RPMI7951 (cell line): ENCODE results near the gene PTPRN2. TPM values are rescaled to one million over a fixed set of nuclear protein-coding genes. Genes with fewer than 3 reads are reported as not detected.
"Not testable (repeated sequence)": the region's sequence is repeated elsewhere in the genome, so short reads cannot be mapped to it uniquely, and the experiment has no call there.

Experiments
- DNase-seq: peaks from one replicate; pipeline ENCODE4 v3.0.0-alpha.2; 2012; ENCODE audit warnings: low read depth
- total RNA-seq: library from RNA; depleted of rRNA; stranded (reverse); fragments of >200 nt; shearing (Covaris generic); gene quantifications from 2 replicates; pipeline ENCODE4 v1.2.3, GENCODE V29; 2014

Gene PTPRN2
- total RNA-seq, 1 experiment from 2014 or later, result 9.0 TPM

DNA sequence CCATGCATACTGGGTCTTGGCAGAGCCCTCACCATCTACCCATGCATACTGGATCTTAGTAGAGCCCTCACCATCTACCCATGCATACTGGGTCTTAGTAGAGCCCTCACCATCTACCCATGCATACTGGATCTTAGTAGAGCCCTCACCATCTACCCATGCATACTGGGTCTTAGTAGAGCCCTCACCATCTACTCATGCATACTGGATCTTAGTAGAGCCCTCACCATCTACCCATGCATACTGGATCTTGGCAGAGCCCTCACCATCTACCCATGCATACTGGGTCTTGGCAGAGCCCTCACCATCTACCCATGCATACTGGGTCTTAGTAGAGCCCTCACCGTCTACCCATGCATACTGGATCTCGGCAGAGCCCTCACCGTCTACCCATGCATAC is 890.3 kb downstream of the PTPRN2 start:
- DNase-seq, result not testable (repeated sequence)

DNA sequence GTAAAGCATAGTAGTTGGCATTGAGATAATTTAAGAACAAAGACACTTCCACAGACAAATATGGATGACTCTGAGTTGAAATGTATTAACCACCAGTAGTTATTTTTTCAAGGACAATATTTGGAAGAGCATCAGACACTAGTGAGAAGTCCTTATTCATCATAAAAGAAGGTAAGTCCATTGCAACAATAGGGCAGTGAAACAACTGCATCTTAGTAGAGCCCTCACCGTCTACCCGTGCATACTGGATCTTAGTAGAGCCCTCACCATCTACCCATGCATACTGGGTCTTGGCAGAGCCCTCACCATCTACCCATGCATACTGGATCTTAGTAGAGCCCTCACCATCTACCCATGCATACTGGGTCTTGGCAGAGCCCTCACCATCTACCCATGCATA is 892.0 kb downstream of the PTPRN2 start:
- DNase-seq, result not testable (repeated sequence)

DNA sequence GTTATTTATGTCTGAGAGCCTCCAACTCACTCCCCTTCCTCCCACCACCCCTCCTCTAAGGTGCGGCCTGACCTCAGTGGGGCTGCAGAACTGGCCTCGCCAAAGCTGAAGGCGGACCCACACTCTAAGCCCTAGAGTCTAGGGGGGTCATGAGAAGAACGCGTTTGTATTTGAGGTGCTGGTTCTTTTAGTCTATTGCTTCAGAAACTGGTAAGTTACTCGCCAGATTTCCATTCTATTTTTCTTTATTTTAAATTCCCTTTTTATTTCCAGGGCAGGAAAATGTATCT is 893.3 kb downstream of the PTPRN2 start:
- no peak for DNase-seq

DNA sequence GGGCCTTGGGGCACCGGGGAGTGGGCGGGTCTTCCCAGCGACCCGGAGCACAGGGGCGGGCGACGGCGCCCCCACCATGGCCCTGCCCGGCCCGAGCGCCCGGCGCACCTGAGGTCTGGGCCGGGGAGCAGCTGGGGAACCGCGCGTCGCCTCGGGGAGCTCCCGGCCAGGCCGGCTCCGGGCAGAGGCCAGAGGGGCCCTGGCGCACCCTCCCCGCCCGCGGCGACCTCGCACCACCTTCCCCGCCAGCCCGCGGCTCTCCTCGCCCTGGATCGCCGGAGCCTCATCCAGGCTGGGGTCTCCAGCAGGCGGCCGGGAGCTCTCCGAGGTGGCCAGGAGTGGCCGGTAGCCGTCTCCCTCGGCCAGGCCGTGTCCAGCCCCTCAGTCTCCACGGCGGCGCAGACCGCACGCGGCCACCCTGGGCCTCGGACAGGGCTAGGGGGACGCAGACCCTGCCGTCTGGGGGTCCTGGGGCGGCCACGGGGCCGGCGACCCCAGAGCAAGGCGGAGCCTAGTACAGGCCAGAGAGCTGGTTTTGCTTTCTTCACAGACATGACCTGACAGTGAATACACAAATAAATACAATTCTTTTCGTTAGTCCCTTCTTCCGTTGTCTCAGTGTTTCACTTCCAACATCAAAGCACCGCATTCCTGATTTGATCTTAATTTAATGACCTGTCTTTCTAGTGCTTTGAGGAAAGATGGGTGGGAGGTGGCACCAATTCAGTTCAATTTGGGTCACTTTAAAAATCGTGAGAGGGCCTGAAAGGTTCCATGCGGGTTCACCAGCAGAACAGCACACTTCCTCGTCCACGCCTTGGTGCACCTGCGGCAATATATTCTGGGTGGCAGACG is 893.9 kb downstream of the PTPRN2 start:
- DNase-seq, result no peak

DNA sequence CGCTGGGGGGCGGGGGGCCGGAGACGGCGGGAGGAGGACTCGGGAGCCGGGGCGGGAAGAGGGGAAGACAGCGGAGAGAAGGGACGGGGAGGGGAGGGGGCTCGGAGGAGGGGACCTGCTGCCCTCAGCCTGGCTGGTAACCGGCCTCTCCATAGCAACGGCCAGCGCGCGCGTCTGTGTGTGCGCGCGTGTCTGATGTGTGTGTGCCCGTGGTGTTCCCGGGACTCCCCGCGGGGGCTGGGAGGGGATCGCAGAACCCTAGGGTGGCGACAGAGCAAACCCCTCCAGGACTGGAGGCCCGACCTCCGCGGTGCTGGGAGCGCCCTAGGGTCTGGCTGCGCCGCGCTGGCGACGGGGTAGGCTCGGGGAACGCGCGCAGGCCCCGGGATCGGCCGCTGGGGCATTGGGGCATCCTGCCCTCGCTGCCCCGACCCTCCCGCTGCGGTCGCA is 894.5 kb downstream of the PTPRN2 start:
- DNase-seq, result no peak

DNA sequence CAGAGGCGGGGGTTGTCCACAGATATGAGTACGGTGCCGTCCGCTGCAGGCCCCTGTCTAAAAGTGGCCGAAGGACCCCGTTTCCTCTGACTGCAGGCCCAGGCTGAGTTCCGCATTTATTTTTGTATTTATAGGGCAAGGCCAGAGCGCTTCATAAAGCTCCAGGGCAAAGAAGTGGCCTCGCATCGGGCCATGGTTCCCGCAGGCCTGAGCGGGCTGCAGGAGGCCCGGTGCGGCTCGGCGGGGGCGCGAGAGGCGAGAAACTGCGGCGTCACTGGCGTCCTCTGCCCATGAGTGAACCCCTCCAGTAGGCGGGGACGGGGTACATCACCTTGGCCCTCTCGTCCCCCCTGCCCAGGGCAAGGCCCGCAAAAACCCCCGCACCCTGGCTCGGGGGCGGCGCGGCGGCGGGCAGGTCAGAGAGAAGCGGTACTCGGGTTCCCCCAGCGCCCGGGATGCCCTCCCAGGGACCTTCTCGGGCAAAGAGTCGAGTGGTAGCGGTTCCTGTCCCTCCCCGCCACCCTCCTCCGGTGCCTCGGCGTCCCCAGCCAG is 895.1 kb downstream of the PTPRN2 start:
- DNase-seq, result no peak

DNA sequence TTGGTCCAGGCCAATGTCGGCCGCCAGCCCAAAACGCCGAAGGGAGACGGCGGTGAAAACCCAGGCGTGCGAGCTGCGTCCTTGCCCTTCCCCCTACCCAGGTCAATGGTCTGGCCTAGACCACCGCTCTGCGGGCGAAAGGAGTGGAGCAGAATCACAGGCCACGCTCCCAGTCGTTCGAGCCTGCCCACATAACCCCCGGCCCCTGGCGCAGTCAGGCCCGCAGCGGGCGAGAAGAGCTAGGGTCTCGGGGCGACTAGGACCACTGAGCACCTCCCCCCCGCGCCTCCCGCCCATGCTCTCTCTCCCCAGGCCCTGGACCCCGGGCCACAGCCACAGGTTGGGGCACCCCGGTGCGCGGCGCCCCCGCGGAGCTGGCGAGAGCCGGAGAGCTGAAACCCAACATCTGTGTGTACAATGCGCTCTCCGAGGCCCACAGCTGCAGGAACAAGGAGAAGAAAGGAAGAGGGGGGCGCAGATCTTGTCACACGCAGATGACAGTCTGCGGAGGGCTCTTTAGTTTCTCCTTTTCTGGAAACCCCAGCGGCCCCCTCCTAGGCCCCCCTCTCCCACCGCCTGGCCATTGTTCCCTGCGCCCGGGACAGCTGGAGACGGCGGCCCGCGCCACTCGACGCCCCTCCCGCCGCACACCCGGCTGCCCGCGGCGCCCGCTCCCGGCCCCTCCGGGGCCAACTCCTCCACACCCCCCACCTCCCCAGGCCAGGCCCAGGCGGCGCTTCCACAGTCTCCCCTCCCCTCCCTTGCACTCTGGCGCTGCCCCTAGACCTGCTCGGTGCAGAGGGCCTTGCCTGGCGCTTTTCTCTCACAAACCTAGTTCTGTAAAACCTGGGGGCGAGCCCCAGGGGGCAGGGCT is 895.8 kb downstream of the PTPRN2 start:
- no peak for DNase-seq

DNA sequence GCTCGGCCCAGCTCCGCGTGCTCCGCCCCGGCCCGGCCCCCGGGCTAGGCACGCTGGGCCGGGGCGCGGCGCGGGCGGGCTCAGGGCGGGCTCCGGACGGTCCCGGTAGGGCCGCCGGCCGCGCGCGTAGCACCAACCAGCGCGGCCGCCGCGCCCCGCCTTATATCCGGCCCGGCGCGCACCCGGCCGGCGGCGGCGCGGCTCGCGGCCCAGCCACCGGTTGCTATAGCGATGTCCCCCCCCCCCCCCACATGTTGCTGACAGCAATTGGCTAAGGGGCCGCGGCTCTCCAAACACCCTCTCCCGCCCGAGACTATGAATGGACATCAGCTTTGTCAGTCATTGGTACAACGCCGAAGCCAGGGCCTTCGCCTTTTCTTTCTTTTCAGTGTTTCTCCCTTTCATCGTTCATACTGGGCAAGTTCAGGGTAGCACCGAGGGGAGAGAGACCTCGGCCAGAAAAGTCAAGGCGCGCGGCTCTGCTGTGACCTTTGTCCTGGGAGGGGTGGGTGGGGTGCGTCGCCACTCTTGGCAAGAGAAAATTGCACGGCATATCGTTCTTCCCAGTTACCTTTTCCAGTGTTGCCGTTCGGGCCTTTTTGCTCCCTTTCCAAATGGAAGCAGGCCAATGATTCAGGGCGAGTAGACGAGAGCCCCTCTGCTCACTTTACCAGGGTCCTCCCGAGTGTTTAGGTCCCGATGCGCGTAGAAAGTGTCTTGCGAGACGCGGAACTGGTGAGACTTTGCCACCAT is 896.6 kb downstream of the PTPRN2 start:
- DNase-seq, result peak; percentile 50

DNA sequence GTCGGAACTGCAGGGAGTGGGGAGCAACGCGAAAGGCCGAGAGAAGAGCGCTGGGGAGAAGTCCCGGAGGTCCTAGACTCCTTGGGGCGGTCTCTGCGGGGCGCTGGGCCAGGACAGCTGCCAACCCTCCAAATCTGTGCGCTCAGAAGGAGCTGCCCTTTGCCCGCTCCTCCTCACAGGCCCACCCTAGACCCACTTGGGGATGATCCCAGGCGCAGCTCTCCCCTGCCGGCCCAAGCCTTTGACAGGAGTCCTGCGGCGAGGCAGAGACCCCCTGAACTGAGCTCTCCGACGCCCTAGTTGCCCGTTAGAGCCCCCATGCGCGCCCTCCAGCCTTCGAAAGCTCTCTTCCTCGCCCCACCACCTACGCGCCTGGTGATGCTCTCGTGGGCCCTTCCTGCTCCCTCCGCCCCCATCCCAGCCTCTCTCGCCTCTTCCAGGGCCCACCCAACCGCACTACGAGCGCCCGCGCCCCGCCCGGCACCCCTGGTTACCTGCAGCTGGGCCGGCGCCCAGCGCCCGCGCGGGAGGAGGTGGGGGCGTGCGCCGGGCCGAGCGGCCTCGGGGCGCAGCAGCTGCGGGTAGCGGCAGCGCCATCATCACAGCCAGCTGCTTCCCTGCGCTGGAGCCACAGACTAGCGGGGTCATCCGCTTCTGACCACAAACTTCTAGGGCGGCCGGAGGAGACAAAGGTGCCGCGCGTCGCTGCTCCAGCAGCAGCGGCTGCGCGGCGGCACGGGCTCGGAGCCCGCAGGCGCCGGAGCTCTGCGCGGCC is 897.4 kb downstream of the PTPRN2 start:
- peak; percentile 24 for DNase-seq

DNA sequence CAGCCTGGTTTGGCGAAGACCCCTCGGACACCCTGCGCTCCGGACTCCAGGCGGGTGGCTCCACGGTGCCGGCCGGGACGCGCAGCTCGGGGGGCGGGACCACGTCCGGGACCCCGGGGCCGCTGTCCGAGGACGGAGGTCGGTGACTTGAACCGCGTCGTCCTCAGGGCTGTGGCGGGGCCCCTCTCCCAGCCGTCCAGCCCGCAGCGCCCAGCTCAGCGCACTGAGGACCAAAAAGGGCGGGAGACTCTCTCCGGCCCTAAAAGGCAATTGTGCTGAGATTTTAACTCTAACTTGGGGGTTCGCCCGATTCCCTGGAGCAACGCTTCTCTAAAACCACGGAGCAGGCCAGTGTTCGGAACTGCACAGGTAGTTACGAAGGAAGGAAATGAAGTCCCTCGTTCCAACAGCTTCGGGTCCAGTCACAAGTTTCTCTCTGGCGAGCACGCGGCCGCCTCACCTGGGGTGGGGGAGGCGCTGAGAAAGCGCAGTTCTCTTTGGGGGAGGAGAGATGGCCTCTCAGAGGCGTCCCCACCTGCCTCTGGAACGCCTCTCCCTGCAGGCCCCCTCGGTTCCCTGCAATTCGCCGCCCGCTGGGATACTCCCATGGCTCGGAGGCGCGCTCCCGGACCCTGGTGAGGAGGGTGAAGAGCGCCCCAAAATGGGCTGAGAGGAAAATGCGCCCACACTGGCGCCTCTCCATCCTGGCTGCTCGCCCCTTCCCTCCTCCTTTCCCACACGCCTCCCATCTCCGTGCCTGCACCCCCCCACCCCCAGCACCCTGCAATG is 898.2 kb downstream of the PTPRN2 start:
- DNase-seq, result no peak

DNA sequence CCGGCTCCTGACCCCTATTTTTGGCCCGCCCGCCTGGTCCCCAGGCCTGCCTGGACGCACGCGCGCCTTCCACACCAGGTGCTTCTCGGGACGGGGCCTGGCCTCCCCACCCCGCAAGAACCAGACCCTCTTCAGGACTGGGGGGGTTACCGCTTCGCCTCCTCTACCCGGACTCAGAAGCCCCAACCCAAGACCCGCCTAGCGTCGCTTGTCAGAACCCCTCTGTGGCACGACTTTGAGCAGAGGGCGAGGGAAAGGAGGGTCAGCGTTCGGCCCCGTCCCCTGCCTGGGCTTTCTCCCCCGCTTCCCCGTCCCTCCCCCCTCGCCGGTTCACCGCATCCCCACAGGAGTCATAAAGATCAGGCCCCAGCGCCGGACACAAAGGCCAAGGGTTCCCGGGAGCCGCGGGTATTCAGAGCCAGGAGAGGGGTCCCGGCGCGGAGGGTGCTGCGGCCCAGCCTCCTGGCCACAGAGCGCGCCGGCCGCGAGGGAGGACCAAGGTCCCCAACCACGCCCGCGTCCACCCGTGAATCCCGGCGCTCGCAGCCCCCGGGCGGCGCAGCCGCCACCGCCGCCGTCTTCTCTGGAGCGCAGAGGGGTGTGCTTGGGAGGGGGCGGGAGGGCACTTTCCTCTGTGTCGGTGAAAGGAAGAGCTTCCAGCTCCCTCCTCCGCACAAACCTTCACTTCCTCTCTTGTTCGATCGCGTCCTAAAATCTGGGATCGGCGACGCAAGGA is 898.9 kb downstream of the PTPRN2 start:
- DNase-seq, result no peak

DNA sequence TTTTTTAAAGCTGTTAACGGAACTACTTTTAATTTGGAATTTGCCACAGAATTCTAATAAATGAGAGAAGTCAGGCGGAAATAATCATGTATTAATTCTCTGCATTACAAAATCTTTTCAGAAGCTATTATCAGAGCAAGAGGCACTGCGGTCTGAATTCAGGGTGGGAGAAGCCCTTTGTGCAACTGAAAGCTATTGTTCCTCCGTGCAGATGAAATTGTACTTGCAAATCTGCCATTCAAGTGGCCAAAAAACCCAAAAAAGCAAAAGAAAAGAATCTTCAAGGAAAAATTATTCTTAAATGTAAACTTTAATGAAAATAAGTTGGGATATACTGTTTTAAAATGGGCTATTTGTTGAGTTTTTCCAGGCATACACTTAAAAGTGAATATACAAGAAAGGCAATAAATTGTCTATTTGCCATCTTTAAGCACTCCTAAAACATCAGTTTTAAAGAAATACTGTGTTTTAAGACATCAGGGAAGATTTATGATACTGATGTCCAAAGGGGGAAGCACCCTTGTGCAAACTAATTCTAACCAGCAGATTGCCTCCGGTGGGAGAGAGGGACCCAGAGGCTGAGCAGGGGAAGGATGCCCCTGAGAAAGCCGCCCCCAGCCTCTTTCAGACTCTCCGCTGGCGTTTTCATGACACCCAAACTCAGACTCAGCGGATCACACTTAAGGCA is 899.6 kb downstream of the PTPRN2 start:
- DNase-seq, result no peak

DNA sequence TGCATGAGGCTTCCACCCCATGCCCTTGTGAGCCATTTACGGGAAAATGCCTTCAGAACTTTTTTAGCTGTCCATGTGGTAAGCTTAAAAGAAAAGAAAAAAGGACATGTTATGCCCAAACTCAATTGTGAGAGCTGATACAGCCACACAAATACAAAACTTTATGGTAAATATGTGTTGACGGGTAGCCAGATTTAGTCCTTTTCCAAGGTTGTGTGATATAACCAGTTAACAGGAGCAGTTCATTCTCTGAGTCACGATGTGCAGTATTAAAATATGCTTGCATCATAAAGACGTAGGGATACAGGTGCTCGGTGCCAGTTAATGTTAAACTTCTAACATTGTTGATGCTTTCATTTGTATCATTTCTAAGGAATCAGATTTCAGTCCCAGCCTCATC is 900.5 kb downstream of the PTPRN2 start:
- DNase-seq, result no peak

DNA sequence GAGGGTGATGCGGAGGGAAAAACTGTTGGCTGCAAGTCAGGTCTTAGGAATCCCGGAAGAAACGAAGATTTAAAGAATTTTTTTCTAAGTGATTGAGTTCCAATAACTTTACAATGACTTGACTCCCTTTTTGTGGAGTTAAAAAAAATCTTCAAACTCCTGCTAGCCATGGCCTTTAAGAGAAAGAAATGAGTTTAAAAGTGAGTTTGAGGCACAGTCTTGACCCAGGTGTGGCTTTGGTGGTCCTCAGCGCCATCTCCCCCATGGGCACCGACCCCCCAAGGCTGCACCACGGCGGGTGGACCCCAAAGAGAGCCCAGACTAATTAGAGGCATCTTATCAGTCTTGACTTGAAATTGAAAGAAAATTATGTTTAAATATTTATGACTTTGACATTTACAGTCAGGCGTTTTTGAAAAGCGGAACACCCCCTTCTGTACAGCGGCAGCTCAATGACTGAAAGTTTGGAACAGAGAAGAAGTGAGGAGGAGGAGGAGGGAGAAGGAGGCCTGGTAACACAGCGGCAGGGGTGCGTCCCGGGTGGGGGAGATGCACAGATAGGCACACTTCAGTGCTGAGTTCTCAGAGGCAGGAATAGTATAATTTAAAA is 901.2 kb downstream of the PTPRN2 start:
- no peak for DNase-seq

DNA sequence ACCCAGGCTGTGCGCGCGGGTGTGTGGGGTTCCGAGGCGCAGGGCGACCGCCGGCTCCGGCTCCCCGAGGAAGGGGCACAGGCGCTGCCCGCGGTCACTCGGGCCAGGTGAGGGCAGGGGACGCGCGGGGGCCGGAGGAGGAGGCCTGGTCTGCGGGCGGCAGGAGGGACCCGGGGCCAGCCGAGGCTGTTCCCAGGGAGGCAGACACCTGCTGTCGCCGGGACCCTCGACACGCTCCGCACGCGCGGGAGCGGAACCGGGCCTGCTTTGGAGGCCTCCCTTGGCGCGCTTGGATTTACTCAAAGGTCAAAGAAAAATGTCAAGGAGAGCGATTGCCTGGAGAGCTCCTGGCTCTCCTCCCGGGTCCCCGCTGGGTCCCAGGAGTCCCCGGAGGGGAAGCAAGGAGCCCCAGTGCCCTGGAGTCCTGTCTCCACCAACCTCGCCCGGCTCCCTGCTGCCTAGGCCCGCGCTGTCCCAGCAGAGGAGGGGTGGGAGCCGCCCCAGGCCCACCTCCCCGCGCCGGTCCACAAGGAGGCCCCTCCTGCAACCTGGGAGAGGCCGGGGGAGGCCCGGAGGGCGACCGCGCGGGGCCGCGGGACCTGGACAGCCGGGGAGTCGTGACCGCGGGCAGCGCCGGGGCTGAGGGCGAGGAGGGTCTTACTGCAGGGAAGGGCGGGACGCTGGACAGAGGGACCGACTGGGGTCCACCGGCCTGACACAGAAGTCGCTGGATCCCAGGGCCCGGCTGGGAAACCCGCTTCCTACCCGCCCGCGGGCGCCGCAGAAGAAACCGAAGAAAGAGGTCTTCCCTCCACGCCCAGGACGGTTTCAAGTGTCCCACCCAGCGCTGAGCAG is 902.0 kb downstream of the PTPRN2 start:
- no peak for DNase-seq

DNA sequence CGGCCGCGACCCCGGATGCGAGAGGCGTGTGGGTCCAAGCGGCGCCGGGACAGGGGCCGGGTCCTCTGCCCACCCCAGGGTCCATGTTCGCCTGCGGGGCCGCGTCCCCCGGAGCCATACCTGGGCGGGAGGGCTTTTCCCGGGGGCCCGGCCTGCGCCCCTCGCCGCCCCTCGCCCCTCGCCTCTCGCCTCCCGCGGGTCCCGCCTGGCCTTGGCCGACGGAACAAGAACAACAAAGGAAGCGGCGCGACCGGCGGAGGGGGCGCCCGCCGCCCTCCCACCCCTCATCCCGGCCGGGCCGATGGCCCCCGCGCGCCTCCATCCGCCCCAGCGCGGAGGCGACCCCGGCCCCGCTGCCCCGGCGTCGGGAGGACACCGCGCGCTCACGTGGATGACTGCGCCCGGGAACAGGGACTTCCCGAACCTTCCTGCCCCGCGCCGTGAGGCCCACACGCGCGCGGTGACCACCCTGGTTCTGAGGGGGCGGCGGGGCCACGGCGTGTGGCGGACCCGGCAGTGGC is 902.7 kb downstream of the PTPRN2 start:
- DNase-seq, result no peak

DNA sequence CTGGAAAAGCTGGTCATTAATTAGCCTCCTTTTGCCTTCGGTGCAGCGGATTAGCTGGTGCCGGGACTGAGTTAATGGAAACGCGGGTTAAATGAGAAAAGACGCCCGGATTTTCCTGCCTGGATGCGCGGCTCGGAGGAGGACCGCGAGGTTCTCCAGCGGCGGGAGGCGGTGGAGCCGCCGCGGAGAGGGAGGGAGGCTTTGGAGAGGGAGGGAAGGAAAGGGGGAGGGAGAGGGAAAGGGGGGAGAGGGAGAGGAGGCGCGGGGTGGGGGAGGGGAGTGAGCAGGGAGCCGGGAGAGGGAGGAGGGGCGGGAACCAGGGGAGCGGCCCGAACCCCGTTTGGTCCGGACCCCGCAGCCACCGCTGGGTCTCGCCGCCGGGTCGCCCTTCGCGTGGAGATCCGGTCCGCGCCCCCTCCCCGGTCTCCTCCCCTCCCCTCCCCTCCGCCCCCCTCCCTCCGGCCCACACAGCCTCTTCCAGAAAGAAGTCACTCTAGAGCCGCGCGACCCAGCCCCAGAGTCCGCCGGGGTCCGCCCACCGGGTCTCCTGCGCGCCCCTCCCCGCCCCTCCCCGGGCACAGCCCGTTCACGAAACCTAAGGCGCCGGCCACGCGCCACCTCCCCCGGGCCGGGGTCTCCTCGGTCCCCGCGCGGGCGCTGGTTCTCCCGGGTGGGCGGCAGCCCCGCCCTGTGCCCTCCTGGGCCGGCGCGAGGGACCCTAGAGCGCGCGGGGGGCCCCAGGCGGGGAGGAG is 903.3 kb downstream of the PTPRN2 start:
- no peak for DNase-seq
